DND-41 (cell line): Measurements from ENCODE around the gene MUC2.

Experiments
- CTCF ChIP-seq: IDR thresholded peaks from 2 replicates; pipeline ENCODE4 v1.5.1; 2012; ENCODE audit warnings: borderline replicate concordance, low read length, moderate library complexity, mild to moderate bottlenecking; ENCODE audit not compliant: poor library complexity, severe bottlenecking; ENCODE audit errors: extremely low read depth
- EZH2 ChIP-seq: IDR thresholded peaks from 3 replicates; pipeline ENCODE4 v1.6.1; 2012; ENCODE audit warnings: borderline replicate concordance, low read depth, mild to moderate bottlenecking, moderate library complexity, low read length, inconsistent platforms; ENCODE audit not compliant: severe bottlenecking

GRCh38 chr11:1112351-1113191, 37.9 kb downstream of the MUC2 start:
- TF ChIP-seq CTCF: no peak
- no peak for TF ChIP-seq EZH2
